Measurements from ENCODE around the gene SDHAF4. TPM values are rescaled to one million over a fixed set of nuclear protein-coding genes. Genes with fewer than 3 reads are reported as not detected.

Gene SDHAF4
- total and polyA plus RNA-seq, 4 experiments from 2014 or later = 2.7 to 13.8 (median 10.6) TPM

DNA sequence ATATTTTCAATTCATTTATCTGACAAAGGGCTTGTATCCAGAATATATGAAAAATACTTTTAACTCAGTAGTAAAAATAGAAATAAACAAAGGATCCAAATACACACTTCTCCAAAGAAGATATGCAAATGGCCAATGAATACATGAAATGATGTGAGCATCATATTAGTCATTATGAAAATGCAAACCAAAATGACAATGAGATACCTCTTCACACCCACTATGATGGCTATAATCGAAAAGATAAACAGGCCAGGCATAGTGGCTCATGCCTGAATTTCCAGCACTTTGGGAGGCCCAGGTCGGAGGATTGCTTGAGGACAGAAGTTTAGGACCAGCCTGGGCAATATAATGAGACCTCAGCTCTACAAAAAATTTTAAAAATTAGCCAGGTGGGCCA is 67.1 kb downstream of the SDHAF4 start:
- H3K9me3 Mint-ChIP-seq = no peaks in the 10 kb centered on the region
- no peaks in the 10 kb centered on the region for H3K27me3 Mint-ChIP-seq
- DNase-seq = no peak
- no peaks in the 10 kb centered on the region for H3K4me1 Mint-ChIP-seq
- ChIA-PET CTCF (ENCODE audit: partially characterized antibody) (no interaction called here), POLR2A (ENCODE audit: partially characterized antibody) (interaction anchor here (0.6 kb wide), 1 partner anchor 35 kb away, joined by 3 read pairs; no protein-coding TSS in a partner anchor)
- no peaks in the 10 kb centered on the region for H3K36me3 Mint-ChIP-seq
- Histone ChIP-seq H3K27me3 (ENCODE audit: insufficient read depth, low read length) (no peaks in the 10 kb centered on the region), H3K9me3 (ENCODE audit: control insufficient read depth in 1 of 2, low read length in 2 of 2) (no peaks in the 10 kb centered on the region), H3K4me1 (ENCODE audit: insufficient read depth, low read length) (no peaks in the 10 kb centered on the region), H3K4me3 (ENCODE audit: low read length in 2 of 2) (no peak overlapping the region), H3K27ac (ENCODE audit: low read depth, low read length) (no peak overlapping the region), H3K36me3 (ENCODE audit: insufficient read depth, low read length) (no peaks in the 10 kb centered on the region)
- no peak overlapping the region for H3K4me3 Mint-ChIP-seq
- H3K27ac Mint-ChIP-seq = no peak overlapping the region
- intact Hi-C loops (cut with micrococcal nuclease) = no loop called here

- Histone ChIP-seq H3K27me3 (ENCODE audit: insufficient read depth, low read length) (no peaks in the 10 kb centered on the region), H3K9me3 (ENCODE audit: control insufficient read depth in 1 of 2, low read length in 2 of 2) (no peaks in the 10 kb centered on the region), H3K27ac (ENCODE audit: low read depth, low read length) (no peak overlapping the region), H3K36me3 (ENCODE audit: insufficient read depth, low read length) (no peaks in the 10 kb centered on the region), H3K4me1 (ENCODE audit: insufficient read depth, low read length) (no peaks in the 10 kb centered on the region), H3K4me3 (ENCODE audit: low read length in 2 of 2) (no peak overlapping the region)
- DNase-seq = no peak
- no peak overlapping the region for H3K27ac Mint-ChIP-seq
- H3K36me3 Mint-ChIP-seq = no peaks in the 10 kb centered on the region
- H3K4me1 Mint-ChIP-seq = peaks cover 0 to 3% (median 0%) of the 10 kb centered on the region in 4 donors
- H3K9me3 Mint-ChIP-seq = no peaks in the 10 kb centered on the region
- ChIA-PET POLR2A (ENCODE audit: partially characterized antibody) (no interaction called here), CTCF (ENCODE audit: partially characterized antibody) (no interaction called here)
- no peaks in the 10 kb centered on the region for H3K27me3 Mint-ChIP-seq
- intact Hi-C loops (cut with micrococcal nuclease) = no loop called here
- H3K4me3 Mint-ChIP-seq = no peak overlapping the region
Observed at GRCh38 chr6:70636596-70636995, 69.9 kb downstream of the SDHAF4 start.

- Histone ChIP-seq H3K27me3 (ENCODE audit: insufficient read depth, low read length) (no peaks in the 10 kb centered on the region), H3K36me3 (ENCODE audit: insufficient read depth, low read length) (no peaks in the 10 kb centered on the region), H3K9me3 (ENCODE audit: control insufficient read depth in 1 of 2, low read length in 2 of 2) (no peaks in the 10 kb centered on the region), H3K27ac (ENCODE audit: low read depth, low read length) (no peak overlapping the region), H3K4me3 (ENCODE audit: low read length in 2 of 2) (no peak overlapping the region), H3K4me1 (ENCODE audit: insufficient read depth, low read length) (no peaks in the 10 kb centered on the region)
- Mint-ChIP-seq H3K4me1 (peaks cover 0 to 3% (median 0%) of the 10 kb centered on the region in 4 donors), H3K36me3 (no peaks in the 10 kb centered on the region), H3K27ac (no peak overlapping the region), H3K27me3 (no peaks in the 10 kb centered on the region), H3K9me3 (no peaks in the 10 kb centered on the region), H3K4me3 (no peak overlapping the region)
- intact Hi-C loops (cut with micrococcal nuclease) = no loop called here
- ChIA-PET CTCF (ENCODE audit: partially characterized antibody) (no interaction called here), POLR2A (ENCODE audit: partially characterized antibody) (no interaction called here)
- no peak for DNase-seq
Observed at GRCh38 chr6:70638468-70638867, 71.7 kb downstream of the SDHAF4 start.

Other genes with a start within 250 kb of the SDHAF4 start
- gene FAM135A, start 153.4 kb upstream of the SDHAF4 start, total RNA-seq = 10 to 100 TPM; 11.3 to 14.5 TPM
- gene FAM135A, start 153.4 kb upstream of the SDHAF4 start, polyA plus RNA-seq = 1 to 10 TPM; 1.4 to 2.8 TPM
- 10 to 100 TPM; 25.5 to 29.7 TPM for gene SMAP1, start 101.0 kb downstream of the SDHAF4 start, total RNA-seq
- gene SMAP1, start 101.0 kb downstream of the SDHAF4 start, polyA plus RNA-seq = 10 to 100 TPM; 27.0 to 38.4 TPM